Transverse colon (tissue), 4 donors: ENCODE data around the gene ZNF337.

Source experiments
- POLR2A ChIP-seq: fragments of 450-650 bp; IDR thresholded peaks from one replicate; pipeline ENCODE4 v1.6.1; 2016; ENCODE audit warnings: antibody characterized with exemption, mild to moderate bottlenecking, moderate library complexity
- POLR2AphosphoS5 ChIP-seq, 3 donors: sonication (generic); formaldehyde crosslinking; IDR thresholded peaks; one replicate each; pipeline ENCODE4 v1.6.1; 2016; ENCODE audit warnings: antibody characterized with exemption in 3 of 3
- TF ChIP-seq, protein P1 (sequence below), 5 experiments: fragments of 200-600 bp in 3 of 5; fragments of 450-650 bp in 2 of 5; sonication (generic) in 3 of 5; IDR thresholded peaks; 1 replicate in 2 of 5; 2 replicates in 3 of 5; pipeline ENCODE4 v1.5.1; 2016 to 2017; ENCODE audit warnings: antibody characterized with exemption in 5 of 5, inconsistent platforms in 3 of 5, mild to moderate bottlenecking in 2 of 5, moderate library complexity in 1 of 5

DNA sequence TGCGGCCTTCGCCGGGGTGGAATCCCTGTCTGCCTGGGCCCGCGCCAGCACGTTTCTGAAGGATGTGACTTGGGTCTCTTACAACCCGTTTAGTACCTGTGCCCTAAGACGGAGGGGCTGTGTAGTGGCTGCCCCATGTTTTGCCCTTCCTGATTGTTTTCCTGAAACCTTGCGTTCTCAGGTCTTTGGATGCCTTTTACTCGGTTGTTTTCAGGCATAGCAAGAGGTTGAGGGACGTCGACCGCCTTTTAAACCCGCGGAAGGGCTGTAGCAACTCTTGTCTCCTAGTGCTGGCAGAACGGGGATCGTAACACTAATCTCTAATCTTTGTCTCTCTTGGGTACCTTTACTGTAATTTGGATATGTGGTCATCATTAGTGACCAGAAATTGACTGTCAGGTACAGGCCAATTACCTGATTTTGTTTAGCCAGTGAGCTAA, 72.1 kb downstream of the ZNF337 start:
- TF ChIP-seq, protein P1, sequence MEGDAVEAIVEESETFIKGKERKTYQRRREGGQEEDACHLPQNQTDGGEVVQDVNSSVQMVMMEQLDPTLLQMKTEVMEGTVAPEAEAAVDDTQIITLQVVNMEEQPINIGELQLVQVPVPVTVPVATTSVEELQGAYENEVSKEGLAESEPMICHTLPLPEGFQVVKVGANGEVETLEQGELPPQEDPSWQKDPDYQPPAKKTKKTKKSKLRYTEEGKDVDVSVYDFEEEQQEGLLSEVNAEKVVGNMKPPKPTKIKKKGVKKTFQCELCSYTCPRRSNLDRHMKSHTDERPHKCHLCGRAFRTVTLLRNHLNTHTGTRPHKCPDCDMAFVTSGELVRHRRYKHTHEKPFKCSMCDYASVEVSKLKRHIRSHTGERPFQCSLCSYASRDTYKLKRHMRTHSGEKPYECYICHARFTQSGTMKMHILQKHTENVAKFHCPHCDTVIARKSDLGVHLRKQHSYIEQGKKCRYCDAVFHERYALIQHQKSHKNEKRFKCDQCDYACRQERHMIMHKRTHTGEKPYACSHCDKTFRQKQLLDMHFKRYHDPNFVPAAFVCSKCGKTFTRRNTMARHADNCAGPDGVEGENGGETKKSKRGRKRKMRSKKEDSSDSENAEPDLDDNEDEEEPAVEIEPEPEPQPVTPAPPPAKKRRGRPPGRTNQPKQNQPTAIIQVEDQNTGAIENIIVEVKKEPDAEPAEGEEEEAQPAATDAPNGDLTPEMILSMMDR (IDR thresholded peaks at IDR 0.05) = no peak
- TF ChIP-seq POLR2A = no peak
- no peak for TF ChIP-seq POLR2AphosphoS5 (IDR thresholded peaks at IDR 0.05)
